Measurements from ENCODE around the gene ADGRL1. TPM values are rescaled to one million over a fixed set of nuclear protein-coding genes. Genes with fewer than 3 reads are reported as not detected.
"Not testable (repeated sequence)": the region's sequence is repeated elsewhere in the genome, so short reads cannot be mapped to it uniquely, and the experiment has no call there.

Gene ADGRL1
- total RNA-seq, 2 donors from 2014 or later: 21.0 to 31.2 TPM

DNA sequence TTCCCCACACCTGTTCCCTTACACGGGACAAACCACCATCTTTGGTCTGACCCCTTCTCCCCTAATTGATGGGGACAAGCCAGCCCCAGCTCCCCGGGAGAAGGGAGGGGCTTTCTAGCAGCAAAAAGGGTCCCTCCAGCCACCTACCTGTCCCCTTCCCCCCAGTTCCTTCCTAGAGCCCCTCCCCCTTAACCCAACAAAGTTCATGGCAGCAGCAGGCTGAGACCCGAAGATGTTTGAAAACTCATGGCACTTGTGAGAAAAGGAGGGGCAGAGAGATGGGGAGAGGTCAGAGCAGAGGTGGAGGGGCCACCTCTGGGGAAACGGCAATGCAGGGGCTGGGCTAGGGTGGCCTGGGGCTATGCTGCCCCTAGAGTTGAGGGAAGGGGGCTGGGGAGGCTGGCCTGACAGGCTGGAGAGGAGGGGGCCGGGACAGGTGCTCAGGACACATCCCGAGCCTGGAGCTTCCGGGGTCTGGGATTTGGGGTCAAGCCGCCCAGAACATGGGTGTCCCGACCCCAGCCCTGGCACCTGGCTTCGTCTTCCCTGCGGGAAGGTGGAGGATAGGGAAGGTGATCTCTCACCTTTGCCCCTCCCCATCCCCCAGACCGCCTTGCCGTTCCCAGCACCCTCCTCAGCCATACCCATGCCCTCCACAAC is 57.1 kb downstream of the ADGRL1 start:
- no peak for DNase-seq (ENCODE audit: low spot score)
- TF ChIP-seq CTCF (IDR thresholded peaks at IDR 0.05): no peak
- no peaks in the 10 kb centered on the region for H3K9me3 ChIP-seq
- peak overlapping the region; percentile 62 to 67 for H3K27ac ChIP-seq
- no peak overlapping the region for H3K4me3 ChIP-seq
- no peaks in the 10 kb centered on the region for H3K36me3 ChIP-seq
- no peaks in the 10 kb centered on the region for H3K27me3 ChIP-seq
- H3K4me1 ChIP-seq: peaks cover 0 to 27% of the 10 kb centered on the region in 2 donors

- peak; percentile 79 to 91 for TF ChIP-seq CTCF (IDR thresholded peaks at IDR 0.05)
- DNase-seq (ENCODE audit: low spot score): peak; percentile 85
- H3K27ac ChIP-seq: peak overlapping the region; percentile 62 to 67
These were observed 58.0 kb downstream of the ADGRL1 start for GRCh38 chr19:14147797-14148605.

GRCh38 chr19:14146789-14147216 is 59.2 kb downstream of the ADGRL1 start:
- Histone ChIP-seq H3K4me3 (no peak overlapping the region), H3K27me3 (no peaks in the 10 kb centered on the region), H3K9me3 (no peaks in the 10 kb centered on the region), H3K4me1 (peaks cover 0 to 27% of the 10 kb centered on the region in 2 donors), H3K27ac (no peak overlapping the region), H3K36me3 (no peaks in the 10 kb centered on the region)
- TF ChIP-seq CTCF (IDR thresholded peaks at IDR 0.05): no peak
- DNase-seq (ENCODE audit: low spot score): no peak

More at GRCh38 chr19:14147797-14148605, 58.0 kb downstream of the ADGRL1 start:
- H3K36me3 ChIP-seq: no peaks in the 10 kb centered on the region
- H3K4me3 ChIP-seq: peak overlapping the region in 1 of 2 donors; percentile 16
- H3K27me3 ChIP-seq: no peaks in the 10 kb centered on the region
- peaks cover 0 to 27% of the 10 kb centered on the region in 2 donors for H3K4me1 ChIP-seq
- no peaks in the 10 kb centered on the region for H3K9me3 ChIP-seq

- not testable (repeated sequence) for H3K27me3 ChIP-seq; H3K36me3 ChIP-seq; H3K9me3 ChIP-seq; H3K27ac ChIP-seq; DNase-seq (ENCODE audit: low spot score); H3K4me3 ChIP-seq
- H3K4me1 ChIP-seq: peaks cover 0 to 27% of the 10 kb centered on the region in 2 donors
These were observed 59.8 kb downstream of the ADGRL1 start for GRCh38 chr19:14146169-14146568.

DNA sequence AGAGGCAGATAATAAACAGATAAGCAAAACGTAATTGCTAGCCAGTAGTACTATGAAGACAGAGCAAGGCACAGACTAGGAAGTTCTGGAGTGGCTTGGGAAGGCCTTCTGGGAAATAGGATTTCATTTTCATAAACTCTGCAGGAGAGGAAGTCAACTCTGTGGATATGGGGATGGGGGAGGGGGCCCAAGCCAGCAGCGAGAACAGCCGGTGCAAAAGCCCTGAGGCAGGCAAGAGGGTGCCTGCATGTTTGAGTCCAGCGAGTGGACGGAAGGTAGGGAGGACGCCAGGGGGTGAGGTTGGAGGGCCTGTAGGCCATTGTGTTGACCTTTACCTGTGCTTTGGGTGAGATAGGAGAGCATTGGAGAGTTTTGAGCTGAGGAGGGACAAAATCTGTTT is 60.6 kb downstream of the ADGRL1 start:
- no peak for TF ChIP-seq CTCF (IDR thresholded peaks at IDR 0.05)
- Histone ChIP-seq H3K27me3 (no peaks in the 10 kb centered on the region), H3K36me3 (no peaks in the 10 kb centered on the region), H3K4me1 (peaks cover 0 to 24% of the 10 kb centered on the region in 2 donors), H3K4me3 (no peak overlapping the region), H3K27ac (no peak overlapping the region), H3K9me3 (no peaks in the 10 kb centered on the region)
- DNase-seq (ENCODE audit: low spot score): no peak
